Erythroblast (primary cell): ENCODE measurements around the gene WDR7.

ENCODE experiments used
- DNase-seq, 2 experiments: peaks; one replicate each; lab custom pipeline; 2025; lab: John Stamatoyannopoulos, UW
- GATA1 ChIP-seq: IDR thresholded peaks from 2 replicates; pipeline ENCODE4 v1.6.1; 2011; ENCODE audit warnings: low read depth, mild to moderate bottlenecking, control low read depth, low read length, moderate library complexity
- POLR2A ChIP-seq: IDR thresholded peaks from 2 replicates; pipeline ENCODE4 v1.6.1; 2011; ENCODE audit warnings: mild to moderate bottlenecking, low read length

WDR7 gene

DNA sequence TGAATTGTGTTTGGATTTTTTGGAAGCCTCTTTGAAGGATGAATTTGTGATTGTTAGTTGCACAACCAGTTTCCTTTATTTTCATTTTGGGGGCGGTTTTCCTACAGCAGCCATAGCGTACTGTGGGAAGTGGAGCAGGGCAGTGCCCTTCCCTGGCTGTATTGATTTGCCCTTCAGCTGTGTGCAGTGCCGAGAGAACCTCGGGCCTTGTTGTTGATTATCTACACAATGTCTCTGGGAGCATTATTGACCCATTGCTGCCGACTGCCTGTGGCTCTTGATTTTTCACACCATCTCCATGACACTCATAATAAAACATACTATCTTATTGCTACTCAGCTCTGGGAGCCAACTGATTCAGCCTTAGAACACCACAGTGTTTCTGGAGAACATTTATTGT lies 333.6 kb downstream of the WDR7 start:
- DNase-seq, result no peak
- TF ChIP-seq GATA1, result no peak
- no peak for TF ChIP-seq POLR2A

DNA sequence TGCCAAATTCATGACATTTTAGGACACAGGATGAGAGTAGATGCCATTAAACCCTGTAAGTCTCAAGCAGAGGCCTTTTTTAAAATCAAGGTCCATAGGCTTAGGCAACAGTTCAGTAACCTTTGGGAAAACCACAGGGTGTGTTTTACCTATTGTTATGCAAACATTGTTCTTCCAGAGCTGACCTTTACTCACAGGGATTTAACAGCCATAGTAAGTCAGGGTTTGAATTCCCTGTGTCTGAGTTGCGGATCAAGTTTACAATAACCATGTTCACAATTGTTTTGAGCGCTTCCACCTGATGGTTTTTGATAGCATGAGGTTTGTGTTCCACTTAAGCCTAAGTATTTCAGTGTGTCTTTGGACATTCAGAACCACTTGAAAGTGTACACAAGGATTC lies 335.7 kb downstream of the WDR7 start:
- no peak for TF ChIP-seq GATA1
- TF ChIP-seq POLR2A, result no peak
- no peak for DNase-seq

- no peak for TF ChIP-seq POLR2A
- no peak for TF ChIP-seq GATA1
- DNase-seq, result no peak
Observed at GRCh38 chr18:56987236-56987635, 336.1 kb downstream of the WDR7 start.

DNA sequence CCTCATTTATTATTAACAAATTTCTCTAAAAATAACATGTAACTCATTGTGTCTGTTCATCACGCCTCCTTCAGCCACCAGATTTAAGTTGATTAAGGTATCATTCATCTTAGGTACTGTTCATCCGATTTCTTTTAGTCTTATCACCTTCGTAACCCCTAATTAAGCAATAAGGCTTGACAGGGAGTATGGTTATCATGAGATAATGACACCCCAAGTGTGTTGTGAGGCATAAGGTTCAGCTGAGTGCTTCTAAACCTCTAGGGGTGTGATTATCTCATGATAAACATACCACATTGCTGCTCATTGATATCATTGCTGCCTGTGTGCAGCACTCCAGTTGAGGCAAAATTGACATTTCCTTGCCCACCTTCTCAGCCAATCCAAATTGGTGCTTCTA lies 336.9 kb downstream of the WDR7 start:
- TF ChIP-seq POLR2A (no peak), GATA1 (no peak)
- peak; percentile 62 to 90 for DNase-seq

DNA sequence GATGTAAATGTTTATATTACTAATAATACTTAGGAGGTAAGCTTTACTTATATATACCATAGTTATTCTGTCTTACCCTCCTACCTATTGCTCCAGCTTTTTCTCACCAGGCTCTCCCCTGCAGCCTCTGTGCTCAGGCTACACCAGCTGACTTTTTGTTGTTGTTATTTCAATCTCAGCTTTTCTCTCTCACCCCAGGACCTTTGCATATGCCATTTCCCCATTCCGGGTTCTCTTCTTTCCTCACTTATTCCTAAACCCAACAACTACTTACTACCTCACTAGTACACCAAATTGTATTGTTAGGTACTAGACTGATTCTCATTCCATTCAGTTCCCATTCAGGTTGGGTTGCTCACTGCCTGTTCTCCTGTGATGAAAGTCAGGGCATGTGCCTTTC lies 339.5 kb downstream of the WDR7 start:
- no peak for DNase-seq
- TF ChIP-seq POLR2A, result no peak
- TF ChIP-seq GATA1, result no peak

- no peak for TF ChIP-seq GATA1
- no peak for TF ChIP-seq POLR2A
- DNase-seq, result peak in 1 of 2 experiments; percentile 57
Observed at GRCh38 chr18:56992777-56993176, 341.6 kb downstream of the WDR7 start.

DNA sequence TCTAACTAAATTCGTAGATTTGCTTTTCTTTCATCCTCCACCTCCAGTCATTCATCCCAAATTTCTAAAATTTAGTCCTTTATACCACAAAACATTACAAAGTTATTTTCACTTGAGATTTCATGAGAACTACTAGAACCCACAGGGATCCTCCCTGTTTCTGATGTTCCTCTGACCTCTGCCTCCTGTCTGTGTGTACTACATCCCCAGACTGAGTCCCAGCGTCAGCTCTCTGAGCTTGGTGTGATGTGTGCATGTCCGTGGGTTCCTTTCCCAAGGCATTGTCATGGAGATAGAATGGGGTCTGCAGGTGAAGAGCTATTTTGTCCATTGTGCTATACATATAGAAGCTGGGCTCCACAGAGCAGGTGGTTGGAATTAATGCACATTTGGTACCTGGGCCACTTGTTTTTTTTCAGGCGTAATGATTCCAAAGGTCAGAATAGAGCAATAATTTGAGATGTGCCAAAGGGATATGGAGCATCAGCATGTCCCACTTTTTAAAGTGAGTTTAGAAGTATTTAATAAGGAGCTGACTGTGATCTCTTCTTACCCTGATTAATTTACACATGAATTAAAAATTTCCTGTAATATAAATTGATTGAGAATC lies 344.5 kb downstream of the WDR7 start:
- peak in 1 of 2 experiments; percentile 19 for DNase-seq
- TF ChIP-seq POLR2A (no peak), GATA1 (no peak)

- DNase-seq, result no peak
- TF ChIP-seq POLR2A, result no peak
- TF ChIP-seq GATA1, result no peak
Observed at GRCh38 chr18:56997200-56997599, 346.0 kb downstream of the WDR7 start.

GRCh38 chr18:56999823-57000222 lies 348.7 kb downstream of the WDR7 start:
- no peak for DNase-seq
- TF ChIP-seq POLR2A (no peak), GATA1 (no peak)

DNA sequence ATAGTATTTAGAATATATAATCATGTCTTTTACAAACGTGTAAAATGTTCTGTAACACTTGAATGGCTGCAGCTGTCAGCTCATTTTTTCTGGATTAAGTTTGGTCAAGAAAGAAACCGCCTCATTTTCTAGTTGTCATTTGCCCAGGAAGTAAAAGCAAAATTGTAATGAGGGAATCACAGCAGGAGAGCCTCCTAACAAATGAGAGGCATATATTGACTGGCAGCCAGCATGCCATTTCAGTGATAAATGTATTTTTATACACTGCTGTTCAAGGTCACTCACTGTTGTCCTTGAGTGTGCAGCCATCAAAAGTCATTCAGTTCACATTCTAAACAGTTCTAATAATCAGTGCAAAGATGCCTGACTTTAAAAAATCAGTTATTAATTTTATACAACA lies 351.5 kb downstream of the WDR7 start:
- TF ChIP-seq GATA1 (no peak), POLR2A (no peak)

DNA sequence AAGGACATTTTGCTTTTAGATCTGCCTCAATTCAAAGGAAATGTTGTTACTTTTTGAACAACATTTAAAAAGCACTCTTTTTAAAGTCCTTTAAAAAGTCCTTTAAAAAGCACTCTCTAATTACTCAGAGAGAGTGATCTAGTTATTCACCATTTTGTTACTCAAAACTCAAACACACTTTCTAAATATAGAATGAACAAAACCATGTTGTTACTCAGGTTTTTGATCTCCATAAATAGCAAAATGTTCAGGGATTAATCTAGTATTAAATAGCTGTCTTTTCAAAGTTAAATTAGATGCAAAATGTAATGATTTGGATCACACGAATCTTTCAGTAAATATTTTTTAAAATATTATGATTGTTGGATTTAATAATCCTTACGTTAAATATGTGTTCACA lies 352.2 kb downstream of the WDR7 start:
- no peak for TF ChIP-seq POLR2A
- no peak for TF ChIP-seq GATA1
- no peak for DNase-seq

More for the DNA sequence above, 351.5 kb downstream of the WDR7 start:
- no peak for DNase-seq

GRCh38 chr18:57004366-57005121 lies 353.4 kb downstream of the WDR7 start:
- no peak for DNase-seq
- TF ChIP-seq POLR2A, result no peak
- TF ChIP-seq GATA1, result no peak

- no peak for TF ChIP-seq POLR2A
- TF ChIP-seq GATA1, result no peak
- no peak for DNase-seq
Observed at GRCh38 chr18:57008001-57008686, 357.0 kb downstream of the WDR7 start.

DNA sequence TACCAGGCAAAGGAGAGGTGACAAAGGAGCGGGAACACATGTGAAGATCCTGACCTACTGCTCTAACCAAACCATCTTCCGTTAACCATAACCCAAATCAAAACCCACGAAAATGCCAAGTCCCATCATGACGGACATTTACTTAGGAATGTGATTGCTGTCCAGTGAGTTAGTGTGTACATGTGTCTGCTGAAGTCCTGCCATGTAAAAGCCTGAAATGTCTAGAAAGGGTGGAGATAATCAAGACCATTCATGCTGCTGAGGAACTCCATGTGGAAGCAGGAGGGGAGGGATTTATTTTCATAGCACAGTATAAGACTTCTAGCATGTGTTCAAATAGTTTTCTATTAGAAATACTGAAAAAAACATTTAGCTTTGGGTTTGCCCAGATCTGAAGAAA lies 358.7 kb downstream of the WDR7 start:
- no peak for TF ChIP-seq POLR2A
- no peak for TF ChIP-seq GATA1
- no peak for DNase-seq
